T-helper 1 cell (primary cell): ENCODE results near the gene COQ8A.

Source experiments
- DNase-seq, 5 donors: peaks; one replicate each; pipeline ENCODE4 v3.0.0-alpha.2; 2012 to 2020
- total RNA-seq, 4 donors: gene quantifications; one replicate each; lab custom pipeline; 2026; lab: John Stamatoyannopoulos, UW

The COQ8A gene
- 3.7 to 5.6 (median 4.2) reads per million in 4 donors for total RNA-seq

DNA sequence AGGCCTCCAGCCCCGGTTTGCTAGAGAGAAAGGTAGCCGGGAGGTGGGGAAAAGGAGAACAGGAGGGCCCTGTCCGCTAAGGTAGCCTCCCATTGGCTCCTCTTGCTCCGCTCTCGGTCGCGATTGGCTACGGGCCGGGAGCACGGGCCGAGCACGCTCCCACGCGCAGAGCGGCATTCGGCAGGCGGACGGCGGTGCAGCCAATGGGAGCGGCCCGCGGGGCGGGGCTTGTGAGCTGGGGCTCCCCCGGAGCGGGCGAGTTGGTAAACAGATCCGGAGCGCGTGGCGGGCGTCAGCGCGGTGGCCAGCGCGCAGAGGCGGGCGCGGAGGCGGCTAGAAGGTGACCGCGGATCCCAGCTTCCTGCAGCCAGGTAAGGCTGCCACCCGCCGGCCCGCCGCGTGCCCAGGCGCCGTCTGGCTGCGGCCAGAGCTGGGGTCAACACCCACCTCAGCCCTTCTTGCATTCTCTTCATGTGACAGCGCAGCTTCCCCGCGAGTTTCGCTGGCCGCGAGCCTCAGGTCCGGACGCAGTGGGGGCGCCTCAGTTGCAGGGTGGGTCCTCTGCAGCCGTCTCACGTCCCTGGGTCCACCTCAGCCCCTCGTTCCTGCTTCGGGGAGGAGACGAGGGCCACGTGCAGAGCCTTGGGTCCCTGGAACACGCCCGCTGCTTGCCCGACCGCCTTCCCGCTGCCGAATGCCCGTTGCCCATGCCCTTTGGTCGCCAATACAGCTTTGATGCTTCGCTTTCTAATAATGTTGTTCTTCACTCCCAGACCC, at the start of gene COQ8A:
TSS of gene COQ8A (plus strand) at position 266 of the 777 bp plus-strand sequence. CDS start 21,092 bp downstream, outside the sequence.
- DNase-seq: peak; percentile 97 to 100 (median 98)

DNA sequence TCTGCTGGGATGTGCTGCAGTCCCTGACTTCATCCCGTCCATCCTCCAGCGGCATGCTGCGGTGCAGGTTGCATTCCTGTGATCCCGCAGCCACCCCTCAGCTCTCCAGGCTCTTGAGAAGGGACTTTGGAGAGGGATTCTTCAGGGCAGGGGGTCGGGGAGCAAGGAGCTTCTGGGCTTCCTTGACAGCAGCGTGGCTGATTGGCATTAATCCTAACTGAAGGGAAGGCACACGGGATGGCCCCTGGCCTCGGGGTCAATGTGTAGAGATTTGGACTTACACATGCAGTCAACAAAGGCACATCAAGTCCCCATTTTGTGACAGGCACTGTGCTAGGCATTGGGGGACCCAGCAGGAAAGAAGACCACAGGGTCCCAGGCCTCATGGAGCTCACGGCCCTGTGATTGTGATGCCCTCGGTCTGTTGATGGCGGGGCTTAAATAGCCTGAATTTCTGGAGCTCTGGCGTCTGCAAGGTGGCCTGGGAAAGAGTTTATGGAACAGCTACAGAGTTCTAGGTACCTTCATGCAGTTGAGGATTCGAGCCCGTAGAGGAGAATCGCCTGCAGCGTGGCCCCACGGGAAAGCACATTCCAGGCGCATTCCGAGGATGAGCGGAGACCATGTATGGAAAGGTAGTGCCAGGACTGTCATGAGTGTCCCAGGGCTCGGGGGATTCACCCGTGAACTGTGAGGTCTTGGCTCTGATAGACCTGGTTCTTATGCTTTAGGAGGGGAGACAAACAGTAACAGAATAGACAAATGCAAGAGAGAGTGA, 49.6 kb upstream of the COQ8A start:
- no peak for DNase-seq

GRCh38 chr1:226891346-226891745, 48.7 kb upstream of the COQ8A start:
- no peak for DNase-seq

DNA sequence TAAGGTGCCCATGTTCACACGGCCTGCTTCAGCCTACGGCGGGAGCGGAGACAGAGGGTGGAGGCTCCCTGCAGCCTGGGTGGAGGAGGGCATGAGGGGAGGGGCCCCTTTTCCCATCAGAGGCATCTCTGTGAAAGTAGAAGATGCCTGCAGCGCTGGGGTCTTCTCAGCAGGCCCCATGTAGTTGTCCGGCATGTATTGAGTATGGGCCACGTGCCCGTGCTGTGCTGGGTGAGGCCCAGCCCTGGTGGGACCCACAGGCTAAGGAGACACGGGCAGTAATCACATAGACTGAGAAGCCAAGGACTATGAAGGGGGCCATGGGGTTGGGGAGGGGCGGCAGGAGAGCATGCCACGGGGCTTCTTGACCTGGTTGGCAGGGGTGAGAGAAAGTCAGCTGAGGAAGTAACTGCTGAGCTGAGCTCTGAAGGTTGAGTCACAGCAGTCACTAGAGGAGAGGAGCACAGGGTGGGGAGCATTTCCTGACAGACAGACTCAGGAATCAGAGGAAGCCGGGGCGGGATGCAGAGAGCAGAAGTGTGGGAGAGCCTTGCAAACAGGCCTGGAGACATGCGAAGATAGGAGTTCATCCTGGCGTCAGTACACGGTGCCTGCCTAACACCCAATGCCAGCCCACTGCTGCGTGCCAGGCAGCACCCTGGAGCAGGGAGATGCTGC, 48.1 kb upstream of the COQ8A start:
- no peak for DNase-seq

GRCh38 chr1:226892524-226892875, 47.6 kb upstream of the COQ8A start:
- no peak for DNase-seq

GRCh38 chr1:226893936-226894335, 46.2 kb upstream of the COQ8A start:
- no peak for DNase-seq

- no peak for DNase-seq
These were observed 45.3 kb upstream of the COQ8A start for GRCh38 chr1:226894826-226895225.

DNA sequence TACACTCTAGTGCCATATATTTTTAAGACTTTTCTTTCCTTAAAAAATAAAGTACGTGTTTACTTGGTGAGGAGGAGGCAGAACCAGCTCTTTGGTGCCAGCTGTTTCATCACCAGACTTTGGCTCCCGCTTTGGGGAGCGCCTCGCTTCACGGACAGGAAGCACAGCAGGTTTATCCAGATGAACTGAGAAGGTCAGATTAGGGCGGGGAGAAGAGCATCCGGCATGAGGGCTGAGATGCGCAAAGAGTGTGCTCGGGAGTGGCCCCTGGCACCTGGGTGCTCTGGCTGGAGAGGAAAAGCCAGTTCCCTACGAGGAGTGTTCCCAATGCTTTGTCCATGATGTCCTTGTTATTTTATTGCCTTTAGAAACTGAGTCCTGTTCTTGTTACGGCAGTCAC, 44.5 kb upstream of the COQ8A start:
- DNase-seq: no peak

- DNase-seq: no peak
These were observed 41.8 kb upstream of the COQ8A start for GRCh38 chr1:226898246-226898645.

GRCh38 chr1:226901421-226901820, 38.7 kb upstream of the COQ8A start:
- no peak for DNase-seq

DNA sequence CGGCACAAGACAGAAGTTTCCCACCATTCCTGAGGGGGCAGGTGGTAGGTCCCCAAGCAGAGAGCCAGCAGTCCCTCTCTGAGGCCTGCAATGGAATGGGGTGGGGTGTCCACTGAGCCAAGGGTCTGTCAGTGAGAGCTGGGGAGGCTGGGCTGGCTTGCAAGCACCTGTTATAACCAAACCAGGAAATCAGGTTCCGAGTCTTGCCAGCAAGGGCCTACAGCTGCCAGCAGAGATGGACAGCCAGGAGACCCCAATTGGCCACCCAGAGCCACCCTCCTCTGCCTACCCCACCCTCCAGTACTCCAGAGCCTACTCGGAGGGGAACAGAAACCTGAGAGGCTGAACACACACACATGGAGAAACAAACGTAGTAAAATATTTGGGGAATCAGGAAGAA, 37.5 kb upstream of the COQ8A start:
- DNase-seq: no peak

DNA sequence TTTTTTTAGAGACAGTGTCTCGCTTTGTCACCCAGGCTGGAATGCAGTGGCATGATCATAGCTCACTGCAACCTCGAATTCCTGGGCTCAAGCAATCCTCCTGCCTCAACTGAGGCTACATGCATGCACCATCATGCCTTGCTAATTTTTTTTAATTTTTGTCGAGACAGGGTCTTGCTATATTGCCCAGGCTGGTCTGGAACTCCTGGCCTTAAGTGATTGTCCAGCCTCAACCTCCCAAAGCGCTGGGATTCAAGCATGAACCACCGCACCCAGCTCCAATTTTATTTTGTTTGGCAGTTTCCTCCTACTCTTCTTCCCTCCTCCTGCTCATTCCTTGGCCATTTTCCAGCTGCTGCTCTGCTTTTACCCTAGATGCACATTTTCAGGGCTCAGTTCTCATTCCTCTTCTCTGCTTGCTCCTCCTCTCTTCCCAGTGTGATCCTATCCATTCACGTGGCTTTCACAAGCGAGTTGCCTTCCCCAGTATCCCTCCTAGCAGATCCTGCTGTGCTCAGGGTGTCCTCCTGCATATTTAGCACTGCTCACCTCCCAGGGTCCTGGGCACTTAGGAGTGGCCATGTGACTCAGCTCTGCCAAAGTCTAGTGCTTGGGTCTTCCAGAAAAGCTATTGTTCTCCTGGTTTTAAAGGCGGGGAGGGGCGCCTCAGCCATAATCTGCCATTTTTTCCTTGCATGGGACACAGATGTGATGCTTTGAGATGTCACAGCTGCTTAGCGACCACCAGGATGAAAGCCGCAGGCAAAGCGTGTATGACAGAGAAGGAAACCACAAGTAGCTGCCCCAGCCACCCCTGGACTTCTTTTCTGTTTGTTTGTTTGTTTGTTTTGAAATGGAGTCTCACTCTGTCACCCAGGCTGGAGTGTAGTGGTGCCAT, 36.0 kb upstream of the COQ8A start:
- DNase-seq: no peak

GRCh38 chr1:226904772-226905171, 35.3 kb upstream of the COQ8A start:
- DNase-seq: no peak

DNA sequence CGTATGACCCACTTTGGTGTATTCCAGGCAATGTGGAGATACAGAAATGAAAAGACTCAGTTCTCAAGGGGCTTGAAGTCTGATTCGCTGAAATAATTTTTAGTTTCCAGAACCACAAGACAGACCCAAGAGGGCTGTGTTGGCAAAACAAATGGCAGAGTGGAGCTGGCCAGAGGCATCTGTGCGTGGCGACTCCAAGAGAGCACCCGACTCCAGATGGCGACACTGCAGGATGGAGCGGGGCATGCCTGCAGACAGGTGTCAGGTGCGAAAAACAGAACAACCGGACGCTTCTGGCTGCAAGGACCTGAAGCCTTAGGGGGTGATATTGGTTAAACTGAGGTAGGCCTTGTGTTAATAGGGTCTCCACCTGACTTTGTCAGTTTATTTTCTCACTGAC, 31.7 kb upstream of the COQ8A start:
- DNase-seq: no peak

- DNase-seq: no peak
These were observed 31.2 kb upstream of the COQ8A start for GRCh38 chr1:226908913-226909312.

DNA sequence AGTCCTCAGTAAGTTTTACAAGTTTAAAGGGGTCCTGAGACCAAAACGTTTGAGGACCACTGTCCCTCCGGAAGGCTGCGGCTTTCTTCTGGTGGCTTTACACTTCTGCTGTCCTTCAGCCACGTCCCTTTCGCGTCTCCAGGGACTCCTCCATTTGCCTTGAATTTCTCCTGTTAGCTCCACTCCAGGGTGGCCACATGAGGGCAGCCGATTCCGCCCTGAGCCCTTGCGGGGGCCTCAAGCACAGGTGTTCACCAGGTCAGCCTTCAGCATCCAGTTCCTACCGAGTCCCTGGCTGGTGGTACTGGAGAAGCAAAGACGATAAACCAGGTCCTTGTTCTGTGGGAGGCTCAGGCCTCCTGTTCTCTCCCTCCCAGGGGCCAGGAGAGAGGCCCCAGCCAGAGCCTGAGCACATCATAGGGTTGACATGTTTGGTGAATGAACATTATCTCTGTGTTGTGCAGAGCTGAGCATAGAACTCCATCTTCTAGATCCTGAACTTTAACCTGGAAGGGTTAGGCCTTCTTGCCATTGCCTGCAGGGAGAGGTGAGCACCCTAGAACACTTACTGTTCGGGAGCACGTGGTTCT, 27.4 kb upstream of the COQ8A start:
- peak in 2 of 5 donors; percentile 16 to 48 for DNase-seq

- no peak for DNase-seq
These were observed 24.5 kb upstream of the COQ8A start for GRCh38 chr1:226915672-226915995.

DNA sequence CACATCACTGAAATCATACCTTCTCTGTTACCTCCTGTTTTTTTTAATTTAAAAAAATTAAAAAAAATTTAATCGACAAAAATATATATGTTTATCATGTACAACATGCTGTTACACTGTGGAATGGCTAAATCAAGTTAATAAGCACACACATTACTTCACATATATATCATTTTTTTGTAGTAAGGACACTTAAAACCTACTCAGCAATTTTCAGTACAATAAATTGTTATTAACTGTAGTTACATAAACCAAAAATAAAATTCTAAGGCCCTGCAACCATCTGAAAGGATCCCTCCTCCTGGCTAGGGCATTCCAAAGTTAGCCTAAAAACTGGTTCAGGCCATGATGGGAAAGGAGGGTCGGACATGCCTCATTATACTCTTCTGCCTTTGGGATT, 23.6 kb upstream of the COQ8A start:
- DNase-seq: no peak

GRCh38 chr1:226919587-226919986, 20.5 kb upstream of the COQ8A start:
- no peak for DNase-seq

DNA sequence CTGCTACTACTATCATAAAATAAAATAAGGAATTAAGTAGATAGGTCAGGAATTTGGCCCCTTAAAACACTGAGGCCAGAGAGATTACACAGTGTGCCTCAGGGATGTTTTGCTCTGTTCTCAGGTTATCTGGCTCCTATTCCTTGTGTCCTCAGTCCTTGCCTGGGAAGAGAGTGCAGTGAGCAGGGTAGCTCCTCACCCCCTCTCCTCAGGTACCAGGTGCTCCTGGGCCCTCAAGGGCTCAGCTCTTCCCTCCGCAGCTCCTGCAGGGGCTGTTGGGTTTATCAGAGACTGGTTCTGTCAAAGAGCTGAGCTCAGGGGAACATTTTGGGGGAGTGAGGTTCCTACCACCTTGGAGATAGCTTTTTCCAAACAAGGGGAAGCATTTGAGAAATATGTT, 20.1 kb upstream of the COQ8A start:
- DNase-seq: no peak

DNA sequence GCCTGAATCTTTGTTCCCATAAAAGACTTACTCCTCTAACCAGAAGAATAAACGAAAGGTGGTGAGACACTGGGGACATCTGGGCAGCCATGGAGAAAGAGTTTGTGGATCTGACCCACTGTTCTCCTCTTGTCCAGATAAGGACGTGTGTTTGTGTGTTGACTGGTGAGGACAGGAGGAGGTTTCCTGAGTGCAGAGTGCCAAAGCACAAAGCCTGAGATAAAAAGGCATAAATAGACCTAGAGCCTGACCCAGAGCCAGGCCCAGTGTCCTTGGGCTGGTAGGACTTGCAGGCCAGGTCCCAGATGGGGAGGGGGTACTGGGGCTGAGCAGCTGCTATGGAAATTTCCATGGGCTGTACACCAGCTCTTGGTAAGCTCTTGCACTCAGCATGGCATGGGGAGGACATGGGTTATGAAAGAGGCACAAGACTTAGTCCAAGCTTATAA, 19.6 kb upstream of the COQ8A start:
- no peak for DNase-seq

- no peak for DNase-seq
These were observed 18.6 kb upstream of the COQ8A start for GRCh38 chr1:226921504-226921903.
